ENCODE data around the gene HEXB. TPM values are rescaled to one million over a fixed set of nuclear protein-coding genes. Genes with fewer than 3 reads are reported as not detected.

HEXB gene
- total and polyA plus RNA-seq, 2 of the 13 experiments (the other 11 are each of a cell fraction or from before 2014, with no cell fraction given) = 100 to 104 TPM

DNA sequence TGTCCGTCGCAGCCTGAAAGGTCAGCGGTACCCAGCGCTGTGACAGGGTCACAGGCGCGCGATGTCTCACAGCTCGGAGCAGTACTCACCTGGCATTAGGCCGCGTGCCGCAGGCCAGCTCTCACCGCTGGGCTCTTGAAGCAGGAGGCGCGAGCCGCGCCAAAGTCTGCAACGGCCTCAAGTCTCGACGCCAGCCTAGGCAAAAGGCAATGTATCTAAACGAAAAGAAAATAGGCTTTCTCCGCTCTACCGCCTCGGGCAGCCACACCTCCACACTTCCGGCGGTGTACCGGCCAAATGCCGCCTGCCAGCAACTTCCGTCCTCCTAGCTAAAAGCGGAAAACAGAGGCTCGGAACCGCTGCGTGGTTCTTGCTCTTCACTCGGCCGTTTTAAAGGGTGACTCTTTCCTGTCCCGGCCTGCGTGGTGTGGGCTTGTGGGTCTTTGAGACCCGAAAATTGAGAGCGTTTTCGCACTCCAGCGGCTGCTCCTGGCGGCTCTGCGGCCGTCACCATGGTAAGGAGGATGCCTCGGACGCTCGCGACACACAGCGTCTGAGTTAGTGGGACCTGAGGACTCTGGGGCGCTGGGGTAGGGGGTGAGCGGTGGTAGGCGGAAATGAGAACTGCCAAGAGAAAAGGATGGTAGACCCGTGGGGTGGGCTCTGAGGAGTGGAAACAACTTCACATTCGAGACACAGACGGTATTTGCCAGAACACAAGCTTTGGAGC is 82.0 kb downstream of the HEXB start, which contains the start of the genes GFM2 and NSA2 (continued):
- TF ChIP-seq, protein P1, sequence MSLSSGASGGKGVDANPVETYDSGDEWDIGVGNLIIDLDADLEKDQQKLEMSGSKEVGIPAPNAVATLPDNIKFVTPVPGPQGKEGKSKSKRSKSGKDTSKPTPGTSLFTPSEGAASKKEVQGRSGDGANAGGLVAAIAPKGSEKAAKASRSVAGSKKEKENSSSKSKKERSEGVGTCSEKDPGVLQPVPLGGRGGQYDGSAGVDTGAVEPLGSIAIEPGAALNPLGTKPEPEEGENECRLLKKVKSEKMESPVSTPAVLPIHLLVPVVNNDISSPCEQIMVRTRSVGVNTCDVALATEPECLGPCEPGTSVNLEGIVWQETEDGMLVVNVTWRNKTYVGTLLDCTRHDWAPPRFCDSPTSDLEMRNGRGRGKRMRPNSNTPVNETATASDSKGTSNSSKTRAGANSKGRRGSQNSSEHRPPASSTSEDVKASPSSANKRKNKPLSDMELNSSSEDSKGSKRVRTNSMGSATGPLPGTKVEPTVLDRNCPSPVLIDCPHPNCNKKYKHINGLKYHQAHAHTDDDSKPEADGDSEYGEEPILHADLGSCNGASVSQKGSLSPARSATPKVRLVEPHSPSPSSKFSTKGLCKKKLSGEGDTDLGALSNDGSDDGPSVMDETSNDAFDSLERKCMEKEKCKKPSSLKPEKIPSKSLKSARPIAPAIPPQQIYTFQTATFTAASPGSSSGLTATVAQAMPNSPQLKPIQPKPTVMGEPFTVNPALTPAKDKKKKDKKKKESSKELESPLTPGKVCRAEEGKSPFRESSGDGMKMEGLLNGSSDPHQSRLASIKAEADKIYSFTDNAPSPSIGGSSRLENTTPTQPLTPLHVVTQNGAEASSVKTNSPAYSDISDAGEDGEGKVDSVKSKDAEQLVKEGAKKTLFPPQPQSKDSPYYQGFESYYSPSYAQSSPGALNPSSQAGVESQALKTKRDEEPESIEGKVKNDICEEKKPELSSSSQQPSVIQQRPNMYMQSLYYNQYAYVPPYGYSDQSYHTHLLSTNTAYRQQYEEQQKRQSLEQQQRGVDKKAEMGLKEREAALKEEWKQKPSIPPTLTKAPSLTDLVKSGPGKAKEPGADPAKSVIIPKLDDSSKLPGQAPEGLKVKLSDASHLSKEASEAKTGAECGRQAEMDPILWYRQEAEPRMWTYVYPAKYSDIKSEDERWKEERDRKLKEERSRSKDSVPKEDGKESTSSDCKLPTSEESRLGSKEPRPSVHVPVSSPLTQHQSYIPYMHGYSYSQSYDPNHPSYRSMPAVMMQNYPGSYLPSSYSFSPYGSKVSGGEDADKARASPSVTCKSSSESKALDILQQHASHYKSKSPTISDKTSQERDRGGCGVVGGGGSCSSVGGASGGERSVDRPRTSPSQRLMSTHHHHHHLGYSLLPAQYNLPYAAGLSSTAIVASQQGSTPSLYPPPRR (CRISPR knock-in tag; IDR thresholded peaks at IDR 0.05; ENCODE audit: borderline replicate concordance) = no peak; the same call in 1 of the 2 replicates
- TF ChIP-seq, protein P2, sequence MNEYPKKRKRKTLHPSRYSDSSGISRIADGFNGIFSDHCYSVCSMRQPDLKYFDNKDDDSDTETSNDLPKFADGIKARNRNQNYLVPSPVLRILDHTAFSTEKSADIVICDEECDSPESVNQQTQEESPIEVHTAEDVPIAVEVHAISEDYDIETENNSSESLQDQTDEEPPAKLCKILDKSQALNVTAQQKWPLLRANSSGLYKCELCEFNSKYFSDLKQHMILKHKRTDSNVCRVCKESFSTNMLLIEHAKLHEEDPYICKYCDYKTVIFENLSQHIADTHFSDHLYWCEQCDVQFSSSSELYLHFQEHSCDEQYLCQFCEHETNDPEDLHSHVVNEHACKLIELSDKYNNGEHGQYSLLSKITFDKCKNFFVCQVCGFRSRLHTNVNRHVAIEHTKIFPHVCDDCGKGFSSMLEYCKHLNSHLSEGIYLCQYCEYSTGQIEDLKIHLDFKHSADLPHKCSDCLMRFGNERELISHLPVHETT (CRISPR knock-in tag; conservative IDR thresholded peaks at IDR 0.05) = peak; percentile 64; the same call in 1 of the 2 replicates
- TF ChIP-seq ZNF777 (CRISPR knock-in tag; IDR thresholded peaks at IDR 0.05) = peak; percentile 73
- peak; percentile 89 for TF ChIP-seq ZFX (CRISPR knock-in tag; IDR thresholded peaks at IDR 0.05; ENCODE audit: low read depth)
- TF ChIP-seq, protein P3, sequence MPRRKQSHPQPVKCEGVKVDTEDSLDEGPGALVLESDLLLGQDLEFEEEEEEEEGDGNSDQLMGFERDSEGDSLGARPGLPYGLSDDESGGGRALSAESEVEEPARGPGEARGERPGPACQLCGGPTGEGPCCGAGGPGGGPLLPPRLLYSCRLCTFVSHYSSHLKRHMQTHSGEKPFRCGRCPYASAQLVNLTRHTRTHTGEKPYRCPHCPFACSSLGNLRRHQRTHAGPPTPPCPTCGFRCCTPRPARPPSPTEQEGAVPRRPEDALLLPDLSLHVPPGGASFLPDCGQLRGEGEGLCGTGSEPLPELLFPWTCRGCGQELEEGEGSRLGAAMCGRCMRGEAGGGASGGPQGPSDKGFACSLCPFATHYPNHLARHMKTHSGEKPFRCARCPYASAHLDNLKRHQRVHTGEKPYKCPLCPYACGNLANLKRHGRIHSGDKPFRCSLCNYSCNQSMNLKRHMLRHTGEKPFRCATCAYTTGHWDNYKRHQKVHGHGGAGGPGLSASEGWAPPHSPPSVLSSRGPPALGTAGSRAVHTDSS (CRISPR knock-in tag; conservative IDR thresholded peaks at IDR 0.05) = no peak
- 0 out of 2 replicates have a peak, but pooled peaks have one; percentile 38 for TF ChIP-seq ARNT2 (CRISPR knock-in tag; IDR thresholded peaks at IDR 0.05; ENCODE audit: low read depth)
- TF ChIP-seq, protein P4, sequence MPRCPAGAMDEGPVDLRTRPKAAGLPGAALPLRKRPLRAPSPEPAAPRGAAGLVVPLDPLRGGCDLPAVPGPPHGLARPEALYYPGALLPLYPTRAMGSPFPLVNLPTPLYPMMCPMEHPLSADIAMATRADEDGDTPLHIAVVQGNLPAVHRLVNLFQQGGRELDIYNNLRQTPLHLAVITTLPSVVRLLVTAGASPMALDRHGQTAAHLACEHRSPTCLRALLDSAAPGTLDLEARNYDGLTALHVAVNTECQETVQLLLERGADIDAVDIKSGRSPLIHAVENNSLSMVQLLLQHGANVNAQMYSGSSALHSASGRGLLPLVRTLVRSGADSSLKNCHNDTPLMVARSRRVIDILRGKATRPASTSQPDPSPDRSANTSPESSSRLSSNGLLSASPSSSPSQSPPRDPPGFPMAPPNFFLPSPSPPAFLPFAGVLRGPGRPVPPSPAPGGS (CRISPR knock-in tag; IDR thresholded peaks at IDR 0.05) = peak; percentile 53; the same call in 1 of the 2 replicates
- TF ChIP-seq ZFP90 (CRISPR knock-in tag; IDR thresholded peaks at IDR 0.05; ENCODE audit: borderline replicate concordance) = peak; percentile 92
- TF ChIP-seq ZNF44 (CRISPR knock-in tag; IDR thresholded peaks at IDR 0.05) = 0 out of 2 replicates have a peak, but pooled peaks have one; percentile 83
- no peak; the same call in 1 of the 2 replicates for TF ChIP-seq HNF4A (CRISPR knock-in tag; IDR thresholded peaks at IDR 0.05)
- no peak for TF ChIP-seq SMARCE1 (IDR thresholded peaks at IDR 0.05; ENCODE audit: borderline replicate concordance)
- peak; percentile 95 for TF ChIP-seq SAP130 (CRISPR knock-in tag; IDR thresholded peaks at IDR 0.05; ENCODE audit: low read depth)
- peak; percentile 94 for TF ChIP-seq IRF2 (CRISPR knock-in tag; IDR thresholded peaks at IDR 0.05)
- 0 out of 2 replicates have a peak, but pooled peaks have one; percentile 71 for TF ChIP-seq ZNF253 (CRISPR knock-in tag; IDR thresholded peaks at IDR 0.05; ENCODE audit: borderline replicate concordance)
- TF ChIP-seq EHMT2 (IDR thresholded peaks at IDR 0.05; ENCODE audit: borderline replicate concordance, low read depth, low read length) = no peak; the same call in 1 of the 2 replicates
- TF ChIP-seq HDAC1 (CRISPR knock-in tag; IDR thresholded peaks at IDR 0.05) = peak; percentile 98
- no peak for TF ChIP-seq AGO1 (IDR thresholded peaks at IDR 0.05; ENCODE audit: low read depth, low read length, poor library complexity, severe bottlenecking)
- no peak for TF ChIP-seq EZH2 (conservative IDR thresholded peaks at IDR 0.05; ENCODE audit: low read depth, low read length)
- TF ChIP-seq, protein P5, sequence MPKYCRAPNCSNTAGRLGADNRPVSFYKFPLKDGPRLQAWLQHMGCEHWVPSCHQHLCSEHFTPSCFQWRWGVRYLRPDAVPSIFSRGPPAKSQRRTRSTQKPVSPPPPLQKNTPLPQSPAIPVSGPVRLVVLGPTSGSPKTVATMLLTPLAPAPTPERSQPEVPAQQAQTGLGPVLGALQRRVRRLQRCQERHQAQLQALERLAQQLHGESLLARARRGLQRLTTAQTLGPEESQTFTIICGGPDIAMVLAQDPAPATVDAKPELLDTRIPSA (CRISPR knock-in tag; IDR thresholded peaks at IDR 0.05; ENCODE audit: borderline replicate concordance) = no peak

Data from HepG2 (cell line).